22Rv1 (cell line): ENCODE data around the gene SLF2.

Experiments
- H3K27ac ChIP-seq: fragments of 450-650 bp; 2 replicates; pipeline ENCODE4 v1.5.1; 2017
- ZFX ChIP-seq: fragments of 450-650 bp; IDR thresholded peaks from 2 replicates; pipeline ENCODE4 v1.6.1; 2017; ENCODE audit warnings: antibody characterized with exemption, borderline replicate concordance
- TF ChIP-seq, protein P1 (sequence below): fragments of 450-650 bp; IDR thresholded peaks from 2 replicates; pipeline ENCODE4 v1.5.1; 2017; ENCODE audit warnings: mild to moderate bottlenecking

The SLF2 gene, protein sequence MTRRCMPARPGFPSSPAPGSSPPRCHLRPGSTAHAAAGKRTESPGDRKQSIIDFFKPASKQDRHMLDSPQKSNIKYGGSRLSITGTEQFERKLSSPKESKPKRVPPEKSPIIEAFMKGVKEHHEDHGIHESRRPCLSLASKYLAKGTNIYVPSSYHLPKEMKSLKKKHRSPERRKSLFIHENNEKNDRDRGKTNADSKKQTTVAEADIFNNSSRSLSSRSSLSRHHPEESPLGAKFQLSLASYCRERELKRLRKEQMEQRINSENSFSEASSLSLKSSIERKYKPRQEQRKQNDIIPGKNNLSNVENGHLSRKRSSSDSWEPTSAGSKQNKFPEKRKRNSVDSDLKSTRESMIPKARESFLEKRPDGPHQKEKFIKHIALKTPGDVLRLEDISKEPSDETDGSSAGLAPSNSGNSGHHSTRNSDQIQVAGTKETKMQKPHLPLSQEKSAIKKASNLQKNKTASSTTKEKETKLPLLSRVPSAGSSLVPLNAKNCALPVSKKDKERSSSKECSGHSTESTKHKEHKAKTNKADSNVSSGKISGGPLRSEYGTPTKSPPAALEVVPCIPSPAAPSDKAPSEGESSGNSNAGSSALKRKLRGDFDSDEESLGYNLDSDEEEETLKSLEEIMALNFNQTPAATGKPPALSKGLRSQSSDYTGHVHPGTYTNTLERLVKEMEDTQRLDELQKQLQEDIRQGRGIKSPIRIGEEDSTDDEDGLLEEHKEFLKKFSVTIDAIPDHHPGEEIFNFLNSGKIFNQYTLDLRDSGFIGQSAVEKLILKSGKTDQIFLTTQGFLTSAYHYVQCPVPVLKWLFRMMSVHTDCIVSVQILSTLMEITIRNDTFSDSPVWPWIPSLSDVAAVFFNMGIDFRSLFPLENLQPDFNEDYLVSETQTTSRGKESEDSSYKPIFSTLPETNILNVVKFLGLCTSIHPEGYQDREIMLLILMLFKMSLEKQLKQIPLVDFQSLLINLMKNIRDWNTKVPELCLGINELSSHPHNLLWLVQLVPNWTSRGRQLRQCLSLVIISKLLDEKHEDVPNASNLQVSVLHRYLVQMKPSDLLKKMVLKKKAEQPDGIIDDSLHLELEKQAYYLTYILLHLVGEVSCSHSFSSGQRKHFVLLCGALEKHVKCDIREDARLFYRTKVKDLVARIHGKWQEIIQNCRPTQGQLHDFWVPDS

GRCh38 chr10:100912605-100913469 lies at the start of gene SLF2:
SLF2 (plus strand) TSS chr10:100912963; CDS start chr10:100913111, 148 bp downstream.
- TF ChIP-seq ZFX = no peak
- TF ChIP-seq, protein P1, sequence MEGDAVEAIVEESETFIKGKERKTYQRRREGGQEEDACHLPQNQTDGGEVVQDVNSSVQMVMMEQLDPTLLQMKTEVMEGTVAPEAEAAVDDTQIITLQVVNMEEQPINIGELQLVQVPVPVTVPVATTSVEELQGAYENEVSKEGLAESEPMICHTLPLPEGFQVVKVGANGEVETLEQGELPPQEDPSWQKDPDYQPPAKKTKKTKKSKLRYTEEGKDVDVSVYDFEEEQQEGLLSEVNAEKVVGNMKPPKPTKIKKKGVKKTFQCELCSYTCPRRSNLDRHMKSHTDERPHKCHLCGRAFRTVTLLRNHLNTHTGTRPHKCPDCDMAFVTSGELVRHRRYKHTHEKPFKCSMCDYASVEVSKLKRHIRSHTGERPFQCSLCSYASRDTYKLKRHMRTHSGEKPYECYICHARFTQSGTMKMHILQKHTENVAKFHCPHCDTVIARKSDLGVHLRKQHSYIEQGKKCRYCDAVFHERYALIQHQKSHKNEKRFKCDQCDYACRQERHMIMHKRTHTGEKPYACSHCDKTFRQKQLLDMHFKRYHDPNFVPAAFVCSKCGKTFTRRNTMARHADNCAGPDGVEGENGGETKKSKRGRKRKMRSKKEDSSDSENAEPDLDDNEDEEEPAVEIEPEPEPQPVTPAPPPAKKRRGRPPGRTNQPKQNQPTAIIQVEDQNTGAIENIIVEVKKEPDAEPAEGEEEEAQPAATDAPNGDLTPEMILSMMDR = no peak
- peak within 1 kb of the TSS; percentile 84 for H3K27ac ChIP-seq

GRCh38 chr10:100863433-100863832 lies 49.3 kb upstream of the SLF2 start:
- no peak for TF ChIP-seq ZFX
- TF ChIP-seq, protein P1 = no peak
- H3K27ac ChIP-seq = no peak overlapping the region

- H3K27ac ChIP-seq = no peak overlapping the region
- TF ChIP-seq, protein P1 = no peak
- no peak for TF ChIP-seq ZFX
Observed at GRCh38 chr10:100864036-100864885, 48.5 kb upstream of the SLF2 start.

- no peak for TF ChIP-seq ZFX
- TF ChIP-seq, protein P1 = no peak
- no peak overlapping the region for H3K27ac ChIP-seq
Observed at GRCh38 chr10:100864978-100865377, 47.8 kb upstream of the SLF2 start.

GRCh38 chr10:100866010-100866409 lies 46.8 kb upstream of the SLF2 start:
- no peak overlapping the region for H3K27ac ChIP-seq
- TF ChIP-seq ZFX = no peak
- TF ChIP-seq, protein P1 = no peak
